GM21381 (cell line): ENCODE results near the gene DEFB115.
"Not testable (repeated sequence)": the region's sequence is repeated elsewhere in the genome, so short reads cannot be mapped to it uniquely, and the experiment has no call there.

ENCODE experiments used
- ATAC-seq: cut with Tn5 transposase; IDR thresholded peaks from one replicate; pipeline ENCODE4 v1.9.1; 2021; ENCODE audit warnings: mild to moderate bottlenecking, moderate library complexity; ENCODE audit not compliant: unreplicated experiment

Gene DEFB115, protein sequence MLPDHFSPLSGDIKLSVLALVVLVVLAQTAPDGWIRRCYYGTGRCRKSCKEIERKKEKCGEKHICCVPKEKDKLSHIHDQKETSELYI

DNA sequence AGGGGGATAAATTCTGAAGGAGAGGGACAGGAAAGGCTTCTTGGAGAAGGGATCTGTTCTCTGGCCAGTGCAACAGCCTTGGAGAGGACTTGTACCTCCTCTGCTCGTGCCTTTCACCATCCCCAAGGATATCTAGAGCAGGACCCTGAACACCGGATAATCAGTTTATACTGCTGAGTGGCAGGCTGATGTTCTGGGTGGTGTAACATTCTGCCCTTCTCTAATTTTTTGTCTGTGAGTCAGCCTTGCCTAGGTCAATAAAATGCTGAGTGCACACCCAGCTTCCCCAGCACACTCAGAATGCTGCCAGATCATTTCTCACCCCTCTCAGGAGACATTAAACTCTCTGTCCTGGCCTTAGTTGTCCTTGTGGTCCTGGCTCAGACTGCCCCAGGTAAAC, at the start of gene DEFB115:
Gene DEFB115 (plus strand): TSS at position 301 of the 400 bp plus-strand sequence. CDS start 0 bp downstream, at position 301.
- ATAC-seq = no peak

- no peak for ATAC-seq
Measured at GRCh38 chr20:31236953-31237352, 20.5 kb upstream of the DEFB115 start.

DNA sequence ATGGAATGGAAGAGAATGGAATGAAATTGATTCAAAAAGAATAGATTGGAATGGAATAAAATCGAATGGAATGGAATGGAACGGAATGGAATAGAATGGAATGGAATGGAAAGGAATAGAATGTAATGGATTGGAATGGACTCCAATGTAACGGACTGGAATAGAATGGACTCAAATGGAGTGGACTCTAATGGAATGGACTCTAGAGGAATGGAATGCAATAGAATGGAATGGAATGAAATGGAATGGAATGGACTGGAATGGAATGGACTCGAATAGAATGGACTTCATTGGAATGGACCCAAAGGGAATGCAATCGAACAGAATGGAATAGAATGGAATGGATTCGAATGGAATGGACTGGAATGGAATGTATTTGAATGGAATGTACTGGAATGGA, 19.7 kb upstream of the DEFB115 start:
- ATAC-seq = no peak

GRCh38 chr20:31239139-31239538, 18.3 kb upstream of the DEFB115 start:
- ATAC-seq = no peak

DNA sequence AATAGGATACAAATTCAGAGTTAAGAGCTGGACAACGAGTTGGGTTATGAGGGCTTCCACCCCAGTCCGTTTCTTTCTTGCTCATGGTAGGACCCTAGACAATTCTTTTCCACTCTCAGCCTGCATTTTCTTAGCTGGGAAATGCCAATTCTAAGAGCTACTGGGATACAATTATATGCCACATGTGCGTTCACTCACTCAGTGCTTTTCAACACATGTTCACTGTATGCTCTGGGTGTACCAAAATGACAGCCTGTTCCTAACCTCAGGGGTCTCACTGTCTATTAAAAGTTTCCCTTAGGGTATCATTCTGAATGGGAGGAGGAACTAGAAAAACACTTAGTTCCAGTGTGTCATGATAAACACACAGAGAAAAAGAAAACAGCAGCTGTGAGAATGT, 505 bp upstream of the DEFB115 start:
- no peak for ATAC-seq

DNA sequence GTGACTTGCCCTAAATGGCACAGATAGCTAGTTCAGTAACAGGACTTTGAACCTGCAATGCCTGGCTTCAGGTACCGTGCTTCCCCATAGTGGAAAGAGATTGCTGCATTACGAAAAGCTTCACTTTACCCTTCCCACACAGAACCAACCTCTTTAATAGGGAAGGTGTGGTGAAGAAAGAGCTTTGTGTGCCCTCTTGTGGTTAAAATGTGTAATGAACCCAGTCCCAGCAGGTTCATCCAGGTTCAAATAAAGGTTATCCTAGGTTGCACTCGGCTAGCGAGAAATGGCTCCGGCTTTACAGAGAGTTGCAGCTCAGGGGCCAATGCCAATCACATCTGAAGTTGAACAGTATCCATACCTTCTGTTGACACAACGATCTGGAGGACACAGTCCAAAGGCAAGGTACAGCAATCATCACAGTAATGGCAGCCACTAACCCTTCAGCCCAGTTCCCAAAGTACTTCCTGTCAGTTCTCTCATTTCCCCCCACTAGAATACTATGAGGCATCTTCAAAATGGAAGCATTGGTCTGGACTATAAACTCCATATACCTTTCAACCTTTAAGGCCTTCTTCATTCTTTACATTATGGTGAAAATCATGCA, 3.0 kb downstream of the DEFB115 start:
- ATAC-seq = no peak

DNA sequence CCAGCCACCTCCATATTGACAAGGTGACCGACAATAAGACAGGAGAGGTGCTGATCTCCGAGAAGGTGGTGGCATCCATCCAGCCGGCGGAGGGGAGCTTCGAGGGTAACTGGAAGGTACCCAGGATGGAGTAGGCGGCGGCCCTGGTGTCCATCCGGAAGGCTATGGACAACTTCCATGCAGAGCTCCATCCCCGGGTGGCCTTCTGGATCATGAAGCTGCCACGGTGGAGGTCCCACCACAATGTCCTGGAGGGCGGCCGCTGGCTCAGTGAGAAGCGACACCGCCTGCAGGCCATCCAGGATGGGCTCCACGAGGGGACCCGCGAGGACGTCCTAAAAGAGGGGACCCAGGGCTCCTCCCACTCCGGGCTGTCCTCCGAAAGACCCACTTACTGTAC, 17.0 kb downstream of the DEFB115 start:
- no peak for ATAC-seq

- ATAC-seq = no peak
Measured at GRCh38 chr20:31278178-31278577, 20.7 kb downstream of the DEFB115 start.

DNA sequence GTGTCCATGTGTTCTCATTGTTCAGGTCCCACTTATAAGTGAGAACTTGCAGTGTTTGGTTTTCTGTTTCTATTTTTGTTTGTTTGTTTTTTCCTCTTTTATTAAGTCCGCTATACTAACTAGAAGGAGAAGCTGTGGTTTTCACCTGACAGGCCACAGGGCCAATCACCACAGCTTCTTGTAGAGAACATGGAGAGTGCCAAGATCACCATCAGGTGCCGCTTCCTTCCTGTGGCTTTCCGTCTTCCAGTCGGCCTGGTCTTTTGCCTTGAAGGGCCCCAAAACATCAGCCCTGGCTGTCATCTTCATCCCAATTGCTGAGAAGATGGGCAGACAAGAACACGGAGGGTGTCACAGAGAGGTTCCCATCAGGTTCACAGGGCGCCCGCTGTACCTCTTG, 27.5 kb downstream of the DEFB115 start:
- not testable (repeated sequence) for ATAC-seq

DNA sequence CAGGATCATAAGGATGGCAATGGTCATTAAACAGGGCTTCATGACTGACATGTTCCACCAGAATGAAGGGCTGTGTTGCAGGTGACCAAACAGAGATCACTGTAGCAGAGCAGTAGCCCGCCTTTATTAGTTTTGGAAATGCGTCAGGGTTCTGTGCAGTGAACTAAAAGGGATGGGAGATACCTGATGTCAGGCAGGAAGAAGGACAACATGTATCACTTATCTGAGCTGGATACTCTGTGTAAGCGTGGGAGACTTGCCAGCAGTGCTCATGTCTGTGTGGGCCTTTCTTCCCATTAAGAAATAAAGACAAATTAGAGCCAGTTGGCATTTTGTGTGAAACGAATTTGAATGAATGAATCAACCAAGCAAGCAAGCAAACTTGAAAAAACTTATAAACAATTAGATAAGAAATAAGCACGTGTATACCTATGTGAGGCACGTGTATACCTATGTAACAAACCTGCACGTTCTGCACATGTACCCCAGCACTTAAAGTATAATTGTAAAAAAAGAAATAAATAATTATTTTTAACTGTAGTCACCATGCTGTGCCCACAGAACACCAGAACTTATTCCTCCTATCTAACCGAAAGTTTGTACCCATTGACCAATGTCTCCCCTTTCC, 51.2 kb downstream of the DEFB115 start, which contains the start of gene DEFB116:
Gene DEFB116 (minus strand): TSS at position 51 of the 628 bp plus-strand sequence. CDS start 0 bp downstream, at position 51.
- no peak for ATAC-seq
